T-cell (primary cell): ENCODE measurements around the gene NPL. TPM values are rescaled to one million over a fixed set of nuclear protein-coding genes. Genes with fewer than 3 reads are reported as not detected.
A peak's percentile ranks its signal among the peaks of the same experiment; 100 is the strongest.

Source experiments
- ATAC-seq, 4 experiments: fragments of 200-7000 bp in 3 of 4; fragments of 150-1000 bp in 1 of 4; cut with Tn5 transposase; replicated peaks in 1 of 4; 1 replicate in 3 of 4; 2 replicates in 1 of 4; pipeline ENCODE4 v1.10.0; 2021; ENCODE audit warnings: moderate library complexity in 3 of 4, mild to moderate bottlenecking in 2 of 4, moderate number of reproducible peaks in 1 of 4
- CTCF ChIA-PET, 2 donors: fragments of 300-600 bp; sonication (Branson Sonifier 250); formaldehyde crosslinking; loops; one replicate each; lab custom pipeline; 2022; ENCODE audit warnings: antibody characterized with exemption in 2 of 2; lab: Charles Lee
- POLR2A ChIA-PET, 2 donors: fragments of 300-600 bp; sonication (Branson Sonifier 250); formaldehyde crosslinking; loops; one replicate each; lab custom pipeline; 2022; ENCODE audit warnings: antibody characterized with exemption in 2 of 2; lab: Charles Lee
- DNase-seq, 35 experiments: peaks; one replicate each; pipeline versions ENCODE4 v3.0.0 to v3.0.0-alpha.2; 2013 to 2023
- H3K27ac ChIP-seq: one replicate; pipeline ENCODE4 v1.5.1; 2013; ENCODE audit warnings: low read length
- H3K27me3 ChIP-seq, 2 experiments: replicated peaks in 1 of 2; 1 replicate in 1 of 2; 2 replicates in 1 of 2; pipeline versions ENCODE4 v1.6.1 to v1.7.0; 2013; ENCODE audit warnings: low read length in 1 of 2, mixed read lengths in 1 of 2; ENCODE audit not compliant: control insufficient read depth in 2 of 2, insufficient read depth in 2 of 2; ENCODE audit errors: extremely low read depth in 1 of 2
- H3K36me3 ChIP-seq, 2 donors: 1 replicate in 1 of 2; 2 replicates in 1 of 2; pipeline versions ENCODE4 v1.6.1 to v1.7.0; 2013; ENCODE audit warnings: low read length in 1 of 2; ENCODE audit not compliant: control insufficient read depth in 2 of 2, insufficient read depth in 1 of 2; ENCODE audit errors: extremely low read depth in 1 of 2
- H3K4me1 ChIP-seq, 2 experiments: 1 replicate in 1 of 2; 2 replicates in 1 of 2; pipeline versions ENCODE4 v1.6.1 to v1.7.0; 2013; ENCODE audit warnings: low read length in 2 of 2, mixed read lengths in 1 of 2; ENCODE audit not compliant: insufficient read depth in 2 of 2, control insufficient read depth in 1 of 2; ENCODE audit errors: extremely low read depth in 1 of 2
- H3K4me3 ChIP-seq, 2 donors: 1 replicate in 1 of 2; 2 replicates in 1 of 2; pipeline versions ENCODE4 v1.5.1 to v1.7.0; 2013; ENCODE audit warnings: mild to moderate bottlenecking in 2 of 2, low read length in 1 of 2, moderate library complexity in 1 of 2; ENCODE audit not compliant: control insufficient read depth in 1 of 2; ENCODE audit errors: extremely low read depth in 1 of 2
- H3K9me3 ChIP-seq: 2 replicates; pipeline ENCODE4 v1.7.0; 2013
- H3K27ac Mint-ChIP-seq, 2 donors: one replicate each; pipeline ENCODE4 v1.8.0; 2020 to 2021; ENCODE audit warnings: mild to moderate bottlenecking in 2 of 2, mixed read lengths in 2 of 2
- H3K27me3 Mint-ChIP-seq, 2 donors: one replicate each; pipeline ENCODE4 v1.8.0; 2021 to 2022; ENCODE audit warnings: mixed read lengths in 2 of 2
- H3K36me3 Mint-ChIP-seq: one replicate; pipeline ENCODE4 v1.8.0; 2021; ENCODE audit warnings: mixed read lengths
- H3K4me1 Mint-ChIP-seq, 3 donors: one replicate each; pipeline ENCODE4 v1.8.0; 2020 to 2022; ENCODE audit warnings: mixed read lengths in 3 of 3, mild to moderate bottlenecking in 1 of 3
- H3K4me3 Mint-ChIP-seq, 3 donors: one replicate each; pipeline ENCODE4 v1.8.0; 2020 to 2022; ENCODE audit warnings: mild to moderate bottlenecking in 3 of 3, mixed read lengths in 3 of 3, moderate library complexity in 3 of 3
- H3K9me3 Mint-ChIP-seq, 3 donors: one replicate each; pipeline ENCODE4 v1.8.0; 2020 to 2022; ENCODE audit warnings: mixed read lengths in 3 of 3
- WGBS: methylation state at CpG from one replicate; pipeline ENCODE4 v1.1.5; 2013; ENCODE audit warnings: missing lambda C conversion rate; ENCODE audit not compliant: insufficient coverage; 5-methylcytosine and 5-hydroxymethylcytosine counted together
- total RNA-seq, 35 experiments: library from RNA in 6 of 35; stranded (reverse) in 6 of 35; fragments of 120-200 nt in 1 of 35; gene quantifications; one replicate each; pipeline versions ENCODE4 v1.2.1 to v1.2.4 and lab custom pipeline; 2013 to 2026

The NPL gene
- total RNA-seq, 5 donors from 2014 or later (not counting 1 experiment from before 2014, with no cell fraction given): 2.5 to 5.4 (median 4.2) TPM

DNA sequence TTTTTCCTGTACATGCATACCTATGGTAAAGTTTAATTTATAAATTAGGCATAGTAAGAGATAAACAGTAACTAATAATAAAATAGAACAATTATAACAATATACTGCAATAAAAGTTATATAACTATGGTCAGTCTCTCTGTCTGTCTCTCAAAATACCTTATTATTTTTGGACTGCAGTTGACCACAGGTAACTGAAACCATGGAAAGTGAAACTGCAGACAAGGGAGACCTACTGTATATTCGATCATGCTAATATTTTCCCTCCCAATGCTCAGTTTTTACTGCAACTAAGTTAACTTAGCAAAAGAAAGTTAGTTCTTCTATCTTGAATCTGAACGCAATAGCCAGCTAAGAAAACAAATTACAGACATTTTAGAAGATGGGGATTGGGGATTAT is 37.3 kb downstream of the NPL start:
- CTCF ChIA-PET: interaction anchor here in 1 of 2 donors (0.6 kb wide), 1 partner anchor 23 kb away, joined by 3 read pairs; no protein-coding TSS in a partner anchor
- Histone ChIP-seq H3K9me3 (no peaks in the 10 kb centered on the region), H3K27me3 (no peaks in the 10 kb centered on the region), H3K4me3 (no peak overlapping the region), H3K36me3 (no peaks in the 10 kb centered on the region), H3K4me1 (no peaks in the 10 kb centered on the region), H3K27ac (no peak overlapping the region)
- Mint-ChIP-seq H3K36me3 (peaks cover 26% of the 10 kb centered on the region), H3K4me3 (no peak overlapping the region), H3K9me3 (no peaks in the 10 kb centered on the region), H3K4me1 (peaks cover 0 to 4% (median 0%) of the 10 kb centered on the region in 3 donors), H3K27ac (no peak overlapping the region), H3K27me3 (no peaks in the 10 kb centered on the region)
- DNase-seq (no peak), ATAC-seq (no peak)
- POLR2A ChIA-PET: no interaction called here
- no CpG with 5 or more reads among the region's 2 CpGs for whole genome bisulfite sequencing

DNA sequence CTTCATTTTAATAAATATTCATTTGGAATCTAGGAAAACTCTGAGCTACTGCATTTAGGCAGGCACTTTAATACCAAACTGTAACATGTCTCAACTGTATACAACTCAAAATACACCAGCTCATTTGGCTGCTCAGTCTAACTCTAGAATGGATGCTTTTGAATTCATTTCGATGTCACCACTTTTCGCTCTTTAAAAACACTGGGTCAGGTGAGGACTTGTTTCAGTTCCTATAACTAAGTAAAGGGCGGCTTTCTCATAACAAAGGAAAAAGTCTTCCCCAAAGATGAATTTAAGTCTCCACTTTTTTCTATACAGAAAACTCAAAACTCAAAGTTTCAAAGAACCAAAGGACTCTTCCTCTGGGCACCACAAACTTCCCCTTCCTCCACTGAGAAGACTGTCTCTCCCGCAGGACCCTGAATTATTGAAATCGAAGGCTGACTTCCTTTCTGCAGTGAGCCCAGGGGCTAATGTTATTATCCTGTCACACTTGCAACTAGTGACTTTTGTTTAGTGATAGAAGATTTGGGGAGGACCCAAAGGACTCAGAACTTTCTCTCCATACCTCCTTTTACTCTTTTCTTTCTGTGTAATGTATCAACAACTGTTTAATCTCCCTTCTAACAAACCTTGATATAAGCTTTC is 39.8 kb downstream of the NPL start:
- Histone ChIP-seq H3K4me1 (no peaks in the 10 kb centered on the region), H3K27me3 (no peaks in the 10 kb centered on the region), H3K27ac (no peak overlapping the region), H3K4me3 (no peak overlapping the region), H3K9me3 (no peaks in the 10 kb centered on the region), H3K36me3 (no peaks in the 10 kb centered on the region)
- DNase-seq (no peak), ATAC-seq (no peak)
- Mint-ChIP-seq H3K27ac (no peak overlapping the region), H3K27me3 (no peaks in the 10 kb centered on the region), H3K4me3 (no peak overlapping the region), H3K36me3 (peaks cover 21% of the 10 kb centered on the region), H3K9me3 (no peaks in the 10 kb centered on the region), H3K4me1 (peaks cover 0 to 4% (median 0%) of the 10 kb centered on the region in 3 donors)
- ChIA-PET CTCF (interaction anchor here (0.5 to 1.4 kb wide), 2 partner anchors 10 to 228 kb away, joined by 3 to 7 read pairs; no protein-coding TSS in a partner anchor), POLR2A (no interaction called here)
- 93% methylated on average over 3 of the region's 5 CpGs for WGBS

DNA sequence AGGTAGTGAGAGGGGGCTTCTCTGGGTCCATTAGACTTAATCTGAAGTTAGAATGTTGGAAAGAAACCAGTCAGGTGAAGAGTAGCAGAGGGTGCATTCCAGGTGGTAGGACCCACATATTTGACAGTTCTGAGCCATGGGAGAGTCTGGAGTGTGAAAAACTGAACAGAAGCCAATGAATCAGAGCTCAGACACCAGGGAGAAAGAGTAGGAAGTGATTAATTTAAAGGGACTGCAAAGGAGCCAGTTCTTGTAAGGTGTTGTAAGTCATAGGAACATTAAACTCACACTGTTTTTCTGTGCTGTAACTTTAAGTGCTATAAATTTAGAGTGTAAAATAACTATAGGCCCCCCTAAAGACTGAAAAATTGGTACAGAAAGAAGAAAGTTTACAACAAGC is 43.7 kb downstream of the NPL start:
- H3K27me3 ChIP-seq: no peaks in the 10 kb centered on the region
- peaks cover 0 to 4% (median 2%) of the 10 kb centered on the region in 3 donors for H3K4me1 Mint-ChIP-seq
- H3K27ac Mint-ChIP-seq: no peak overlapping the region
- H3K27ac ChIP-seq: no peak overlapping the region
- H3K27me3 Mint-ChIP-seq: no peaks in the 10 kb centered on the region
- ATAC-seq (no peak), DNase-seq (no peak)
- H3K4me3 Mint-ChIP-seq: no peak overlapping the region
- H3K36me3 Mint-ChIP-seq: peaks cover 11% of the 10 kb centered on the region
- H3K4me1 ChIP-seq: no peaks in the 10 kb centered on the region
- no peaks in the 10 kb centered on the region for H3K36me3 ChIP-seq
- ChIA-PET CTCF (no interaction called here), POLR2A (no interaction called here)
- H3K4me3 ChIP-seq: no peak overlapping the region
- H3K9me3 Mint-ChIP-seq: no peaks in the 10 kb centered on the region
- H3K9me3 ChIP-seq: no peaks in the 10 kb centered on the region

DNA sequence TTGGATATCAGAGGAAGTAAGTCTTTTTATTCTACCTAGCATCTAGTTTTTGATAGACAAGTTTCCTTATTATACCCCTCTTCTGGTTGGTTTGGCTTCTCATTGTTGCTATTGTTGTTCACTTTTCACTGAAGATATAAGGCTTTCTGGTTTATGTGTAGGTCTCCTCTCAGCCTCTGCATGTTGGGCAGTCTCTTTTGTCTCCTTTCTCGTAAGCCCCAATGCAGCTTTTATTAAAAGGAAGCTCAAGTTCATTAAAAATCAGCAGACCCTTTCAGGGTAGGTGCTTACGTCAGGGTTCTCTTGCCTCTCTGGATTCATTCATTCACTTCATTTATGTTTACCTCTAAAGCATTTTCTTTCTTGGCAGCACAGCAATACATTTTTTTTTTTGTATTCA is 44.8 kb downstream of the NPL start:
- peaks cover 0 to 2% of the 10 kb centered on the region in 2 donors for H3K27me3 Mint-ChIP-seq
- DNase-seq (no peak), ATAC-seq (no peak)
- CTCF ChIA-PET: interaction anchor here in 1 of 2 donors (0.7 kb wide), 1 partner anchor 737 kb away, joined by 3 read pairs; no protein-coding TSS in a partner anchor
- Histone ChIP-seq H3K9me3 (no peaks in the 10 kb centered on the region), H3K4me1 (peaks cover 2 to 6% of the 10 kb centered on the region in 2 experiments), H3K27ac (no peak overlapping the region), H3K27me3 (no peaks in the 10 kb centered on the region), H3K36me3 (no peaks in the 10 kb centered on the region), H3K4me3 (no peak overlapping the region)
- no peak overlapping the region for H3K27ac Mint-ChIP-seq
- peaks cover 6% of the 10 kb centered on the region for H3K36me3 Mint-ChIP-seq
- H3K9me3 Mint-ChIP-seq: no peaks in the 10 kb centered on the region
- H3K4me1 Mint-ChIP-seq: peaks cover 4 to 11% (median 7%) of the 10 kb centered on the region in 3 donors
- 100% methylated on average over 1 of the region's 2 CpGs for WGBS
- POLR2A ChIA-PET: no interaction called here
- H3K4me3 Mint-ChIP-seq: no peak overlapping the region

DNA sequence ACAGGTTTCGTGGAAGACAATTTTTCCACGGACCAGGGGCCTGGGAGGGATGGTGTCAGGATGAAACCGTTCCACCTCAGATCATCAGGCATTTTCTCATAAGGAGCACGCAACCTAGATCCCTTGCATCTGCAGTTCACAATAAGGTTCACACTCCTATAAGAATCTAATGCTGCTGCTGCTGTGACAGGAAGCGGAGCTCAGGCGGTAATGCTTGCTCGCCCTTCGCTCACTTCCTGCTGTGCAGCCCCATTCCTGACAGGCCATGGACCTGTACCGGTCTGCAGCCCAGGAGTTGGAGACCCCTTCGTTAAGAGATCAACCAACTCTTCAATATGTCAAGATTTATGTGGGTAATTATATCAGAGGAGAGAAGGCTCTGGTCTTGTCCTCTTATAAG is 46.2 kb downstream of the NPL start:
- no peak overlapping the region for H3K27ac ChIP-seq
- peaks cover 12 to 20% (median 17%) of the 10 kb centered on the region in 3 donors for H3K4me1 Mint-ChIP-seq
- H3K27ac Mint-ChIP-seq: no peak overlapping the region
- H3K4me1 ChIP-seq: peaks cover 5 to 9% of the 10 kb centered on the region in 2 experiments
- ChIA-PET CTCF (no interaction called here), POLR2A (no interaction called here)
- DNase-seq (no peak), ATAC-seq (no peak)
- H3K4me3 ChIP-seq: no peak overlapping the region
- H3K4me3 Mint-ChIP-seq: no peak overlapping the region
- peaks cover 0 to 2% of the 10 kb centered on the region in 2 donors for H3K27me3 Mint-ChIP-seq
- H3K27me3 ChIP-seq: no peaks in the 10 kb centered on the region
- peaks cover 10% of the 10 kb centered on the region for H3K36me3 Mint-ChIP-seq
- no peaks in the 10 kb centered on the region for H3K9me3 Mint-ChIP-seq
- no peaks in the 10 kb centered on the region for H3K36me3 ChIP-seq
- no peaks in the 10 kb centered on the region for H3K9me3 ChIP-seq
- whole genome bisulfite sequencing: 86% methylated on average over 5 of the region's 10 CpGs

DNA sequence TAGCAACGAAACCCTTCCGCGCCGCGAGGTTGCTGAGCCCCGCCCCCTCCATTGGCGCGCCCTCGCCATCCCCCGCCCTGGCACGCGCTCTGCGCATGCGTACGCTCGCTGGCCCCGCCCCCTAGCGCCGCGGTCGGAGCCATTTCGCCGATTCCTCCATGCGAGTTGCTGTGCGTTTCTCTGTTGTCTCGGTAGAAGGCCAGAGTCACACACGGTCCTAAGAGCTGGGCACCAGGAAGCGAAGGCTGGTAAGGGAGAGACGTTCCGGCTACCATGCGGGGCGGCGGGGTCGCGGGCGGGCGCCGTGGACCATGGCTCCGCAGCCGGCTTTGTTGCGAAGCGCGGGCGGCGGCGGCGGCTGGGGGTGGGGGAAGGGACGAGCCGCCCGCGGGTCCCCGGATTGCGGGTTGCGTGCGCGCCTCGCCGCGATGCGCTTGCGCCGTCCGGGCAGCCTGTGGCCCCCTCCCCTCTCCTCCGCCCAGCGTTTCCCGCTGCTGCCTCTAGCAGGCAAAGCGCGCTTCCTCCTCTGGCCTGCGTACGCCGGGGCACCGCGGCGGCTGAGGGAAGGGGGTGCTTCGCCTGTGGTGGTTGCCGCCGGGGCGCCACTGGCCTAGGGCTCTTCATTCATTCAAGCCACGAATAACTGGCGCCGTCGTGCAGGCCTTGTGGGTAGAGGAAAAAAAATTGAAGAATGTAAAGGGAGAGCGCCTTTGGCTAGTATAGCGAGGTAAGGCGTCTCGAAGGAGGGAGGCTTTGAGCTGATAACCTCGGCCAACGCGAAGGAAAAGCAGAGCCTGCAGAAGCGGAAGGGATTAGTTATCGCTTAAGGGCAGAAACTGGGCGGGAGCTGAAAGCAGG is 49.9 kb downstream of the NPL start, which contains the start of gene DHX9:
DHX9 (plus strand) TSS at position 139 of the 858 bp plus-strand sequence. CDS start 3,220 bp downstream, outside the sequence.
- peak within 1 kb of the TSS; percentile 64 to 92 for H3K4me3 ChIP-seq
- no peaks in the 10 kb centered on the region for H3K27me3 ChIP-seq
- peak; percentile 89 to 98 (median 94) for DNase-seq
- peak within 1 kb of the TSS; percentile 87 for H3K27ac ChIP-seq
- Mint-ChIP-seq H3K27me3 (peaks cover 0 to 2% of the 10 kb centered on the region in 2 donors), H3K27ac (peak within 1 kb of the TSS; percentile 96 to 97), H3K9me3 (no peaks in the 10 kb centered on the region), H3K4me1 (peaks cover 46 to 53% (median 51%) of the 10 kb centered on the region in 3 donors), H3K36me3 (peaks cover 22% of the 10 kb centered on the region), H3K4me3 (peak within 1 kb of the TSS; percentile 93 to 97 (median 96))
- POLR2A ChIA-PET: no interaction called here
- peaks cover 21 to 30% of the 10 kb centered on the region in 2 experiments for H3K4me1 ChIP-seq
- CTCF ChIA-PET: interaction anchor here (0.5 to 0.7 kb wide), 3 partner anchors 11 to 810 kb away, joined by 4 to 7 read pairs (median 4); no protein-coding TSS in a partner anchor
- H3K9me3 ChIP-seq: no peaks in the 10 kb centered on the region
- H3K36me3 ChIP-seq: peaks cover 0 to 13% of the 10 kb centered on the region in 2 donors
- ATAC-seq: peak; percentile 85 to 89 (median 88)
- WGBS: under 1% methylated on average over 86 of the region's 92 CpGs
